Measurements from ENCODE around the gene PRKN. TPM values are rescaled to one million over a fixed set of nuclear protein-coding genes. Genes with fewer than 3 reads are reported as not detected.

The PRKN gene
- total RNA-seq, 1 experiment from 2014 or later: 0.46 TPM

DNA sequence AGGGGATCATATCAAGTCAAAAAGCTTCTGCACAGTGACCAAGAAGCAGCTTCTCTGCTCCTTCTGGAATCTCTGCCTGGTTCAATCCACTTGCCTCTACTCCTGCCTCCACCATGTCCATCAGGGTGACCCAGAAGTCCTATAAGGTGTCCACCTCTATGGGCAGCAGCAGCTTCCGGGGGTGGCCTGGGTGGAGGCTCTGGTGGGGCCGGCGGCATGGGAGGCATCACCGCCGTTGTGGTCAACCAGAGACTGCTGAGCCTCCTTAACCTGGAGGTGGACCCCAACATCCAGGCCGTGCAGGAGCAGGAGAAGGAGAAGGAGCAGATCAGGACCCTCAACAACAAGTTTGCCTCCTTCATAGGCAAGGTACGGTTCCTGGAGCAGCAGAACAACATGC, 159.3 kb downstream of the PRKN start:
- CTCF ChIA-PET: no interaction called here
- no peaks in the 10 kb centered on the region for H3K27me3 ChIP-seq (ENCODE audit: control insufficient read depth, insufficient read depth, low read length)
- no peaks in the 10 kb centered on the region for H3K9me3 ChIP-seq (ENCODE audit: control insufficient read depth, insufficient read depth, low read depth, low read length)
- H3K4me3 ChIP-seq (ENCODE audit: low read depth in 2 of 2, low read length in 2 of 2): no peak overlapping the region
- in situ Hi-C loops (cut with HindIII; ENCODE audit: low pct_unique_long_range_greater_than_20kb, low sequenced_read_pairs): no loop called here
- no peaks in the 10 kb centered on the region for H3K36me3 ChIP-seq (ENCODE audit: control insufficient read depth, insufficient read depth, low read length)
- H3K27ac ChIP-seq (ENCODE audit: low read length): no peak overlapping the region
- intact Hi-C loops (cut with micrococcal nuclease; ENCODE audit: unreplicated experiment): no loop called here
- H3K4me1 ChIP-seq (ENCODE audit: control insufficient read depth, insufficient read depth, low read length): no peaks in the 10 kb centered on the region
- DNase-seq (ENCODE audit: low read depth, low spot score): no peak
- TF ChIP-seq, protein P1, sequence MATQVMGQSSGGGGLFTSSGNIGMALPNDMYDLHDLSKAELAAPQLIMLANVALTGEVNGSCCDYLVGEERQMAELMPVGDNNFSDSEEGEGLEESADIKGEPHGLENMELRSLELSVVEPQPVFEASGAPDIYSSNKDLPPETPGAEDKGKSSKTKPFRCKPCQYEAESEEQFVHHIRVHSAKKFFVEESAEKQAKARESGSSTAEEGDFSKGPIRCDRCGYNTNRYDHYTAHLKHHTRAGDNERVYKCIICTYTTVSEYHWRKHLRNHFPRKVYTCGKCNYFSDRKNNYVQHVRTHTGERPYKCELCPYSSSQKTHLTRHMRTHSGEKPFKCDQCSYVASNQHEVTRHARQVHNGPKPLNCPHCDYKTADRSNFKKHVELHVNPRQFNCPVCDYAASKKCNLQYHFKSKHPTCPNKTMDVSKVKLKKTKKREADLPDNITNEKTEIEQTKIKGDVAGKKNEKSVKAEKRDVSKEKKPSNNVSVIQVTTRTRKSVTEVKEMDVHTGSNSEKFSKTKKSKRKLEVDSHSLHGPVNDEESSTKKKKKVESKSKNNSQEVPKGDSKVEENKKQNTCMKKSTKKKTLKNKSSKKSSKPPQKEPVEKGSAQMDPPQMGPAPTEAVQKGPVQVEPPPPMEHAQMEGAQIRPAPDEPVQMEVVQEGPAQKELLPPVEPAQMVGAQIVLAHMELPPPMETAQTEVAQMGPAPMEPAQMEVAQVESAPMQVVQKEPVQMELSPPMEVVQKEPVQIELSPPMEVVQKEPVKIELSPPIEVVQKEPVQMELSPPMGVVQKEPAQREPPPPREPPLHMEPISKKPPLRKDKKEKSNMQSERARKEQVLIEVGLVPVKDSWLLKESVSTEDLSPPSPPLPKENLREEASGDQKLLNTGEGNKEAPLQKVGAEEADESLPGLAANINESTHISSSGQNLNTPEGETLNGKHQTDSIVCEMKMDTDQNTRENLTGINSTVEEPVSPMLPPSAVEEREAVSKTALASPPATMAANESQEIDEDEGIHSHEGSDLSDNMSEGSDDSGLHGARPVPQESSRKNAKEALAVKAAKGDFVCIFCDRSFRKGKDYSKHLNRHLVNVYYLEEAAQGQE (IDR thresholded peaks at IDR 0.05; ENCODE audit: insufficient read depth in 1 of 2, low read depth in 2 of 2, low read length in 1 of 2): no peak
- TF ChIP-seq SIN3A (IDR thresholded peaks at IDR 0.05; ENCODE audit: borderline replicate concordance, insufficient read depth, low read depth, low read length): no peak
- TF ChIP-seq, protein P2, sequence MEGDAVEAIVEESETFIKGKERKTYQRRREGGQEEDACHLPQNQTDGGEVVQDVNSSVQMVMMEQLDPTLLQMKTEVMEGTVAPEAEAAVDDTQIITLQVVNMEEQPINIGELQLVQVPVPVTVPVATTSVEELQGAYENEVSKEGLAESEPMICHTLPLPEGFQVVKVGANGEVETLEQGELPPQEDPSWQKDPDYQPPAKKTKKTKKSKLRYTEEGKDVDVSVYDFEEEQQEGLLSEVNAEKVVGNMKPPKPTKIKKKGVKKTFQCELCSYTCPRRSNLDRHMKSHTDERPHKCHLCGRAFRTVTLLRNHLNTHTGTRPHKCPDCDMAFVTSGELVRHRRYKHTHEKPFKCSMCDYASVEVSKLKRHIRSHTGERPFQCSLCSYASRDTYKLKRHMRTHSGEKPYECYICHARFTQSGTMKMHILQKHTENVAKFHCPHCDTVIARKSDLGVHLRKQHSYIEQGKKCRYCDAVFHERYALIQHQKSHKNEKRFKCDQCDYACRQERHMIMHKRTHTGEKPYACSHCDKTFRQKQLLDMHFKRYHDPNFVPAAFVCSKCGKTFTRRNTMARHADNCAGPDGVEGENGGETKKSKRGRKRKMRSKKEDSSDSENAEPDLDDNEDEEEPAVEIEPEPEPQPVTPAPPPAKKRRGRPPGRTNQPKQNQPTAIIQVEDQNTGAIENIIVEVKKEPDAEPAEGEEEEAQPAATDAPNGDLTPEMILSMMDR (IDR thresholded peaks at IDR 0.05): no peak
- TF ChIP-seq TCF7L2 (IDR thresholded peaks at IDR 0.05; ENCODE audit: low read depth, low read length): no peak
- TF ChIP-seq POLR2AphosphoS5 (IDR thresholded peaks at IDR 0.05; ENCODE audit: low read depth, low read length): no peak
- no TSS peak for BruUV-seq (replicated peaks)
- no peak for ATAC-seq
- POLR2A ChIA-PET: no interaction called here

DNA sequence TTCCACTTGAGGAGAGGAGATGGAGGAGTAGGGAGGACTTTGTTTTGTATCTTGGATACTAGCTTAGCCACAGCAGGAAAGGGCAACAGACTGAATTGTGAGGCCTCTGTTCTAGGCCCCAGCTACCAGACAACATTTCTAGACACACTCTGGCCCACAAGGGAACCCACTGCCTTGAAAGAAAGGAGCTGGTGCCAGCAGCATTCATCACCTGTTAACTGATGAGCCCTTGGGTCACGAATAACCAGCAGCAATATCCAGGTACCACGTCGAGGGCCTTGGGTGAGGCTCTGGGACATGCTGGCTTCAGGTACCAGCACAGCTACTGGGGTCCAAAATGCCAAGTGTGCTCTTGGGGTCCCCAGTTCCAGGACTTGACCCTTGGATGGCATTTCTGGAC, 165.5 kb downstream of the PRKN start:
- DNase-seq (ENCODE audit: low read depth, low spot score) (no peak), ATAC-seq (no peak)
- ChIA-PET CTCF (no interaction called here), POLR2A (no interaction called here)
- Histone ChIP-seq H3K27me3 (ENCODE audit: control insufficient read depth, insufficient read depth, low read length) (no peaks in the 10 kb centered on the region), H3K27ac (ENCODE audit: low read length) (no peak overlapping the region), H3K4me1 (ENCODE audit: control insufficient read depth, insufficient read depth, low read length) (no peaks in the 10 kb centered on the region), H3K9me3 (ENCODE audit: control insufficient read depth, insufficient read depth, low read depth, low read length) (no peaks in the 10 kb centered on the region), H3K36me3 (ENCODE audit: control insufficient read depth, insufficient read depth, low read length) (no peaks in the 10 kb centered on the region), H3K4me3 (ENCODE audit: low read depth in 2 of 2, low read length in 2 of 2) (no peak overlapping the region)
- in situ Hi-C loops (cut with HindIII; ENCODE audit: low pct_unique_long_range_greater_than_20kb, low sequenced_read_pairs): no loop called here
- TF ChIP-seq, protein P1 (IDR thresholded peaks at IDR 0.05; ENCODE audit: insufficient read depth in 1 of 2, low read depth in 2 of 2, low read length in 1 of 2): no peak
- TF ChIP-seq TCF7L2 (IDR thresholded peaks at IDR 0.05; ENCODE audit: low read depth, low read length) (no peak), POLR2AphosphoS5 (IDR thresholded peaks at IDR 0.05; ENCODE audit: low read depth, low read length) (no peak), SIN3A (IDR thresholded peaks at IDR 0.05; ENCODE audit: borderline replicate concordance, insufficient read depth, low read depth, low read length) (no peak)
- TF ChIP-seq, protein P2 (IDR thresholded peaks at IDR 0.05): no peak
- no TSS peak for BruUV-seq (replicated peaks)
- intact Hi-C loops (cut with micrococcal nuclease; ENCODE audit: unreplicated experiment): no loop called here
